ENCODE measurements around the gene PRKG1. TPM values are rescaled to one million over a fixed set of nuclear protein-coding genes. Genes with fewer than 3 reads are reported as not detected.

The PRKG1 gene
- total RNA-seq, 2 donors from 2014 or later, result 145 to 381 TPM

- peaks cover 25 to 64% of the 10 kb centered on the region in 2 donors for H3K4me1 ChIP-seq (ENCODE audit: control insufficient read depth in 1 of 2, low read depth in 2 of 2)
- H3K27ac ChIP-seq, result no peak overlapping the region
- no peaks in the 10 kb centered on the region for H3K9me3 ChIP-seq
- no peaks in the 10 kb centered on the region for H3K36me3 ChIP-seq
- no peak for ATAC-seq (ENCODE audit: insufficient number of reproducible peaks, low FRiP score, low read depth)
- TF ChIP-seq CTCF (IDR thresholded peaks at IDR 0.05), result no peak
- no peaks in the 10 kb centered on the region for H3K27me3 ChIP-seq (replicated peaks; ENCODE audit: insufficient read depth)
- no peak overlapping the region for H3K4me3 ChIP-seq
- no peak for DNase-seq (ENCODE audit: low spot score)
Observed at GRCh38 chr10:51521605-51522004, 447.3 kb downstream of the PRKG1 start.

DNA sequence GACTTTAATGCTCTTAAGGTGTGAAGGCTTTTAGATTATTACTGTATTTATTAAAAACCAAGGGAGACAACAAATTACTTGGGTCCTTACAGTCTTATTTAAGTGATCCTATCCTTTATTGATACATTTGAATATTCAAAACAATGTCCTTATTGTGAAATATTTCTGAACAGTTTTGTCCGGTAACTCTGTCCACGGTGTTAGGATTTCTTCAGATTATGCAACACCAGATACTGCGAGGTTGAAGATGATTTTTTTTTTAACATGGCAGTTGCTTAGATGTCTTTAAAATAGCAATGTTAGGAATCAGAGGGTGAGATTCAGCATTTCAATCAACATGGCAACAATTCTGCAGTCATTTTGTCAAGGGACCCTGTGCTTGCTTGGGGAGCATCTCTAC lies 448.6 kb downstream of the PRKG1 start:
- no peak for DNase-seq (ENCODE audit: low spot score)
- TF ChIP-seq CTCF (IDR thresholded peaks at IDR 0.05), result no peak
- H3K27ac ChIP-seq, result no peak overlapping the region

GRCh38 chr10:51523440-51523839 lies 449.2 kb downstream of the PRKG1 start:
- peaks cover 38 to 71% of the 10 kb centered on the region in 2 donors for H3K4me1 ChIP-seq (ENCODE audit: control insufficient read depth in 1 of 2, low read depth in 2 of 2)
- TF ChIP-seq CTCF (IDR thresholded peaks at IDR 0.05), result no peak
- no peak for DNase-seq (ENCODE audit: low spot score)
- H3K27me3 ChIP-seq (replicated peaks; ENCODE audit: insufficient read depth), result no peaks in the 10 kb centered on the region
- no peaks in the 10 kb centered on the region for H3K9me3 ChIP-seq
- no peak overlapping the region for H3K4me3 ChIP-seq
- no peak overlapping the region for H3K27ac ChIP-seq
- ATAC-seq (ENCODE audit: insufficient number of reproducible peaks, low FRiP score, low read depth), result no peak
- no peaks in the 10 kb centered on the region for H3K36me3 ChIP-seq

More for the DNA sequence above, 448.6 kb downstream of the PRKG1 start:
- Histone ChIP-seq H3K4me3 (no peak overlapping the region), H3K27me3 (replicated peaks; ENCODE audit: insufficient read depth) (no peaks in the 10 kb centered on the region), H3K9me3 (no peaks in the 10 kb centered on the region), H3K36me3 (no peaks in the 10 kb centered on the region), H3K4me1 (ENCODE audit: control insufficient read depth in 1 of 2, low read depth in 2 of 2) (peaks cover 32 to 71% of the 10 kb centered on the region in 2 donors)
- no peak for ATAC-seq (ENCODE audit: insufficient number of reproducible peaks, low FRiP score, low read depth)

DNA sequence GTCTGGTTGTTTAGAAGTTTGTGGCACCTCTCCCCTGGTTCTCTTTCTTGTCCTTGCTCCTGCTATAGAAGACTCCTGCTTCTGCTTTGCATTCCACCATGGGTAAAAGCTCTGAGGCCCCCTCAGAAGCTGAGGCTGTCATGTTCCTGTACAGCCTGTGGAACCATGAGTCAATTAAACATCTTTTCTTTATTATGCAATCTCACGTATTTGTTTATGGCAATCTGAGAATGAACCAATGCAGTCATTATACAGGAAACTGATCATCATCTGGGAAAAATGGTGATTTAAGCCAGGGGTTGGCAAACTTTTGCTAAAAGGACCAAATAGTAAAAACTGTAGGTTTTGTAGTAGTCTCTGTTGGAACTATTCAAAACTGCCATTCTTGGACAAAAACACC lies 449.8 kb downstream of the PRKG1 start:
- no peaks in the 10 kb centered on the region for H3K27me3 ChIP-seq (replicated peaks; ENCODE audit: insufficient read depth)
- DNase-seq (ENCODE audit: low spot score), result no peak
- ATAC-seq (ENCODE audit: insufficient number of reproducible peaks, low FRiP score, low read depth), result no peak
- no peaks in the 10 kb centered on the region for H3K9me3 ChIP-seq
- H3K36me3 ChIP-seq, result no peaks in the 10 kb centered on the region
- H3K27ac ChIP-seq, result no peak overlapping the region
- no peak for TF ChIP-seq CTCF (IDR thresholded peaks at IDR 0.05)
- H3K4me1 ChIP-seq (ENCODE audit: control insufficient read depth in 1 of 2, low read depth in 2 of 2), result peaks cover 37 to 71% of the 10 kb centered on the region in 2 donors
- H3K4me3 ChIP-seq, result no peak overlapping the region

- Histone ChIP-seq H3K9me3 (no peaks in the 10 kb centered on the region), H3K27ac (peak overlapping the region in 1 of 2 donors; percentile 27), H3K27me3 (replicated peaks; ENCODE audit: insufficient read depth) (no peaks in the 10 kb centered on the region), H3K4me1 (ENCODE audit: control insufficient read depth in 1 of 2, low read depth in 2 of 2) (peaks cover 33 to 64% of the 10 kb centered on the region in 2 donors), H3K4me3 (peak overlapping the region; percentile 46), H3K36me3 (no peaks in the 10 kb centered on the region)
- DNase-seq (ENCODE audit: low spot score) (no peak), ATAC-seq (ENCODE audit: insufficient number of reproducible peaks, low FRiP score, low read depth) (no peak)
- no peak for TF ChIP-seq CTCF (IDR thresholded peaks at IDR 0.05)
Observed at GRCh38 chr10:51527522-51528219, 453.4 kb downstream of the PRKG1 start.

Measured in thoracic aorta (tissue), 2 donors.